GM12892 (cell line): ENCODE measurements around the gene RLN3.
A peak's percentile ranks its signal among the peaks of the same experiment; 100 is the strongest.
"Not testable (repeated sequence)": the region's sequence is repeated elsewhere in the genome, so short reads cannot be mapped to it uniquely, and the experiment has no call there.

ENCODE experiments used
- DNase-seq: peaks from one replicate; pipeline ENCODE4 v3.0.0; 2011; ENCODE audit not compliant: insufficient read length
- FAIRE-seq: peaks from 2 replicates; lab custom pipeline; 2011; peaks lifted over from hg19 to GRCh38; lab: Jason Lieb, UNC
- POLR2A ChIP-seq: IDR thresholded peaks from 2 replicates; pipeline ENCODE4 v1.6.1; 2011; ENCODE audit warnings: low read depth, low read length, control low read depth
- POLR2AphosphoS5 ChIP-seq: IDR thresholded peaks from 2 replicates; pipeline ENCODE4 v1.6.1; 2011; ENCODE audit warnings: low read depth, low read length, control low read depth
- TAF1 ChIP-seq: IDR thresholded peaks from 2 replicates; pipeline ENCODE4 v1.6.1; 2011; ENCODE audit warnings: low read depth, mild to moderate bottlenecking, control low read depth, low read length, borderline replicate concordance

The RLN3 gene

GRCh38 chr19:14006766-14007562 is 21.0 kb upstream of the RLN3 start:
- no peak for FAIRE-seq
- DNase-seq, result no peak
- TF ChIP-seq TAF1 (peak; percentile 35; the same call in 1 of the 2 replicates), POLR2AphosphoS5 (peak; percentile 50; the same call in 1 of the 2 replicates), POLR2A (peak; percentile 81)

GRCh38 chr19:14012378-14012915 is 15.5 kb upstream of the RLN3 start:
- TF ChIP-seq TAF1 (no peak), POLR2AphosphoS5 (no peak), POLR2A (no peak)
- DNase-seq, result no peak
- no peak for FAIRE-seq

DNA sequence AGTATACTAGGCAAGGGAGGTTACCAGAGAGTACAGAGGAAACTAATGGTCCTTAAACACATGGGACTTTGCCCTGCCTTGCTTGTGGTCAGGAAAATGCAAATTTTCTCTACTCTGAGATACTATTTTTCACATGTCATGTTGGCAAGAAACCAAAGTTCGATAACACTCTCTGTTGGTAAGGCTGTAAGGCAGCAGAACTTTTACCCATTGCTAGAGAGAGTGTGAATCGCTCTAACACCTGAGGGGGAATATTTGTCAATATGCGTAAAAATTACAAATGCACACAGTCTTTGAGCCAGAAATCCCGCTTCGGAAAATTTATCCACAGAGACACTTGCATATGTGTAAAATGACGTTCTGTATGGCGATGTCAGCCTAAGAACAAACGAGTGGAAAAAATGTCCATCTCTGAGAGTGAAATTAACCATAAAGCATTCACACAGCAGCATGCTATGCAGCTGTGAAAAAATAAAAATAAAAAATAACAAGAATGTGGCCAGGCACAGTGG is 12.4 kb upstream of the RLN3 start:
- FAIRE-seq (peak; percentile 84), DNase-seq (peak; percentile 42)
- TF ChIP-seq POLR2AphosphoS5 (no peak), POLR2A (no peak), TAF1 (no peak)

DNA sequence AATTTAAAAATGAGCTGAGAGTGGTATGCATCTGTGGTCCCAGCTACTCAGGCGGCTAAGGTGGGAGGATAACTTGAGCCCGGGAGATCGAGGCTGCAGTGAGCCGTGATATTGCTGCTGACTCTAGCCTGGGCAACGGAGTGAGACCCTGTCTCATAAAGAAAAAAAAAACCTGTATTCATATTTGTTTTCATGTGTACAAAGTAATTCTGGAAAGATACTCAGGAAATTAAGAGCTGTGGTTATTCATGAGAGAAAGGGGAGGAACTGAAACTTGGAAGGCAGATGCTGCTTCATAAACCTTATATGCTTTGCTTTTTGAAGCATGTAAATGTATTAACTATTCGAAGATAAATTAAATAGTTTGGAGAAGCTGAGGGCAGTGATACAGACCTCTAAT is 8.8 kb upstream of the RLN3 start:
- no peak for TF ChIP-seq POLR2AphosphoS5
- no peak for TF ChIP-seq POLR2A
- no peak for TF ChIP-seq TAF1
- FAIRE-seq (peak; percentile 46), DNase-seq (no peak)

DNA sequence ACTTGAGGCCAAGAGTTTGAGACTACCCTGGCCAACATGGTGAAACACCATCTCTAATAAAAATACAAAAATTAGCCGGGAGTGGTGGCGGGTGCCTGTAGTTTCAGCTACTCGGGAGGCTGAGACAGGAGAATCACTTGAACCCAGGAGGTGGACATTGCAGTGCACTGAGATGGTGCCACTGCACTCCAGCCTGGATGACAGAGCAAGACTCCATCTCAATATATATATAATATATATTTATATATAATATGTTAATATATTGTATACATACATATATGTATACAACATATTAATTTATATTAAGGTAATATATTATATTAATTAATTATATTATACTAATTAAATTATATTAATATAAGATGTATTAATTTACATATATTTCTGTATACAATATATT is 8.2 kb upstream of the RLN3 start:
- FAIRE-seq, DNase-seq: not testable (repeated sequence)

- no peak for TF ChIP-seq POLR2AphosphoS5
- no peak for FAIRE-seq
- no peak for DNase-seq
Measured at GRCh38 chr19:14021474-14021873, 6.5 kb upstream of the RLN3 start.

- FAIRE-seq (no peak), DNase-seq (no peak)
- no peak for TF ChIP-seq TAF1
- TF ChIP-seq POLR2A, result no peak
- no peak for TF ChIP-seq POLR2AphosphoS5
Measured at GRCh38 chr19:14022469-14022868, 5.5 kb upstream of the RLN3 start.

DNA sequence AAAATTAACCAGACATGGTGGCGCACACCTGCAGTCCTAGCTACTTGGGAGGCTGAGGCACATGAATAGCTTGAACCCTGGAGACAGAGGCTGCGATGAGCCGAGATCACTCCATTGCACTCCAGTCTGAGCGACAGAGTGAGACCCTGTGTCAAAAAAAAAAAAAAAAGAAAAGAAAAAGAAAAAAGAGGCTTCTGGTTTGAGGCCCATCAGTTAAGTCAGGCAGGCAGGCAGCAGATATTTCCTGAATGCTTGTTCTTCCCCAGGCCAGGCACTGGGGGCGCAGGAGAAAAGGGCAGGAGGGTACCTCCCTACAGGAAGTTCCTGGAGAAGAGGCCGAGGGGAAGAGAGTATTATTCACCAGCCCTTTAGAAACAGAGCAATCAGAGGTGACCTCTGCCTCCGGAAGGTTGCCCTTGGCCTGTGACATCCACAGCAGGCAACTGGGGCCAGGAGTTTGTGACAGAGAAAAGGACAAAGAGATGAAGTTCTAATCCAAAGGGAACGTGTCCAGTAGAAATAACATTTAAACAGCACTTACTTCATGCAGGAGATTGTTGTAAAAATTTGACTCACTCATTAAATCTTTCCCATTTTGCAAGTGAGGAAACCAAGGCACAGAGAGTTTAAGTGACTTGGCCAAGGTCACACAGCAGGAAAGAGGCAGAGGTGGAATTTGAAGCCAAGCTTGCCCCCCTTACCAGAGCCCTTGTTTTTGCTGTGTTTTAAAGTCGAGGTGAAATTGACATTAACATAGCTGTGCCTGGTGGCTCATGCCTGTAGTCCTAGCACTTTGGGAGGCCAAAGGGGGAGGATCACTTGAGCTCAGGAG is 4.3 kb upstream of the RLN3 start:
- FAIRE-seq (no peak), DNase-seq (no peak)

DNA sequence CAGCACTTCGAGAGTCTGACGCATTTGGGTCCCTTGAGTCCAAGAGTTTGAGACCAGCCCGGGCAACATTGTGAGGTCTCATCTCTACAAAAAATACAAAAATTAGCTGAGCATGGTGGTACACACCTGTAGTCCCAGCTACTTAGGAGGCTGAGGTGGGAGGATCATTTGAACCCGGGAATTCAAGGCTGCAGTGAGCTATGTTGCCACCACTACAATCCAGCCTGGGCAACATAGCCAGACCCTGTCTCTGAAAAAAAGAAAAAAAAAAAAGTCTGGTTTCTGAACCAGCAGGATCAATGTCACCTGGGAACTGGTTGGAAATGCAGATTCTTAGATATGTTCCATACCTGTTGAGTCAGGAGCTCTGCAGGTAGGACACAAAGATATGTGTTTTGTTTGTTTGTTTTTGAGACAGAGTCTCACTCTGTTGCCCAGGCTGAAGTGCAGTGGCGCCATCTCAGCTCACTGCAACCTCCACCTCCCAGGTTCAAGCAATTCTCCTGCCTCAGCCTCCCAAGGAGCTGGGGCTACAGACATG is 1.2 kb upstream of the RLN3 start:
- DNase-seq, FAIRE-seq: not testable (repeated sequence)

More for the DNA sequence above, 4.3 kb upstream of the RLN3 start:
- TF ChIP-seq TAF1 (no peak), POLR2AphosphoS5 (no peak), POLR2A (no peak)

DNA sequence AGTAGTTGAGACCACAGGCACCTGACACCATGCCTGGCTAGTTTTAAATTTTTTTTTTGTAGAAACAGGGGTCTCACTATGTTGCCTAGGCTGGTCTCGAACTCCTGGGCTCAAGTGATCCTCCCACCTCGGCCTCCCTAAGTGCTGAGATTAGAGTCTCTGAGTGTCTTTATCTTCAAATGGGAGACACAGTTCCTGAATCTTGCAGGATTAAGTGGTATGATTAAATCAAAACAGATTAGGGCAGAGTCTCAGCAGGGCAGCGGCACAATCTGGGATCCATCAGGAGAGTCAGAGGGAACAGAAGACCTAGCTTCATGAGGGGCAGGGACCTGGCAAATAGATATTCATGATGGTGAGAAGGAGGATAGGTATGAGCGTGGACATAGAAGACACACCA is 953 bp downstream of the RLN3 start:
- FAIRE-seq, result no peak
- DNase-seq, result no peak
- TF ChIP-seq POLR2AphosphoS5 (no peak), POLR2A (no peak), TAF1 (no peak)

DNA sequence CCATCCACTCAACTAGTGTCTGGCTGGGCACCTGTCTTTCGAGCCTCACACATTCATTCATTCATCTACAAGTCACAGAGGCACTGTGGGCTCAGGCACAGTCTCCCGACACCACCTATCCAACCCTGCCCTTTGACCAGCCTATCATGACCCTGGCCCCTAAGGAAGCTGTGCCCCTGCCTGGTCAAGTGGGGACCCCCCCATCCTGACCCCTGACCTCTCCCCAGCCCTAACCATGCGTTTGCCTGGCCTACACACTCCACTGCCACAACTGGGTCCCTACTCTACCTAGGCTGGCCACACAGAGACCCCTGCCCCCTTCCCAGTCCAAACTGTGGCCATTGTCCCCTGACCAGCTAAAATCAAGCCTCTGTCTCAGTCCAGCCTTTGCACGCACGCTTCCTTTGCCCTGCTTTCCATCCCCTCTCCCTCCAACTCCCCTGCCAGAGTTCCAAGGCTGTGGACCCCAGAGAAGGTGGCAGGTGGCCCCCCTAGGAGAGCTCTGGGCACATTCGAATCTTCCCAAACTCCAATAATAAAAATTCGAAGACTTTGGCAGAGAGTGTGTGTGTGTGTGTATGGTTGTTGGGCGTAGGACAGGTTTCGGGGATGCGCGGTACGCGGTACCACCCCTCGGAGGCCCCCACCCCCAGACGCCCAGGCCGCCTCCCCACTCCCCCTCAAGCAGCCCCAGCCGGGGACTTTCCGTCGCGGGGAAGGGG is 3.2 kb downstream of the RLN3 start:
- TF ChIP-seq TAF1 (no peak), POLR2AphosphoS5 (no peak), POLR2A (no peak)
- DNase-seq, result no peak
- FAIRE-seq, result no peak

- FAIRE-seq (peak; percentile 63), DNase-seq (peak; percentile 78)
- TF ChIP-seq POLR2A, result peak; percentile 76; the same call in 1 of the 2 replicates
- TF ChIP-seq POLR2AphosphoS5, result peak; percentile 41; the same call in 1 of the 2 replicates
- TF ChIP-seq TAF1, result no peak
Measured at GRCh38 chr19:14031719-14032480, 4.0 kb downstream of the RLN3 start, which contains the start of gene IL27RA. IL27RA (plus strand) TSS chr19:14031762; CDS start chr19:14031873, 111 bp downstream.
